ENCODE results near the gene BICRA. TPM values are rescaled to one million over a fixed set of nuclear protein-coding genes. Genes with fewer than 3 reads are reported as not detected.

BICRA gene
- polyA plus RNA-seq, 3 donors, result 0.08 to 4.6 TPM; not detected in 1

GRCh38 chr19:47637550-47637949 lies 28.6 kb downstream of the BICRA start:
- Histone ChIP-seq H2AFZ (ENCODE audit: insufficient read depth, low read depth, low read length, poor library complexity, severe bottlenecking) (no peak overlapping the region), H4K20me1 (ENCODE audit: insufficient read depth, low read length) (peaks cover 94% of the 10 kb centered on the region), H3K9ac (ENCODE audit: insufficient read depth, low read length, poor library complexity, severe bottlenecking) (peak overlapping the region; percentile 15), H3K4me2 (replicated peaks; ENCODE audit: extremely low read depth, low read length, poor library complexity, severe bottlenecking) (no peak overlapping the region), H3K27ac (ENCODE audit: low read depth in 1 of 2, low read length in 2 of 2) (peak overlapping the region in 1 of 2 donors; percentile 65), H3K4me3 (replicated peaks in 1 of 3; ENCODE audit: low read depth in 2 of 3, low read length in 3 of 3) (peak overlapping the region in 1 of 3 experiments; percentile 5), H3K4me1 (ENCODE audit: control insufficient read depth in 1 of 2, insufficient read depth in 2 of 2, low read length in 2 of 2) (peaks cover 11 to 22% of the 10 kb centered on the region in 2 donors), H3K36me3 (replicated peaks in 1 of 2; ENCODE audit: control insufficient read depth in 1 of 2, insufficient read depth in 2 of 2, low read length in 2 of 2) (peaks cover 0 to 15% of the 10 kb centered on the region in 2 donors), H3K79me2 (ENCODE audit: insufficient read depth, low read length) (peaks cover 87% of the 10 kb centered on the region), H3K9me3 (replicated peaks in 1 of 2; ENCODE audit: control insufficient read depth in 1 of 2, insufficient read depth in 1 of 2, low read length in 2 of 2) (no peaks in the 10 kb centered on the region), H3K27me3 (ENCODE audit: control insufficient read depth in 2 of 2, insufficient read depth in 2 of 2, low read length in 2 of 2) (no peaks in the 10 kb centered on the region)
- intact Hi-C loops (cut with micrococcal nuclease), result no loop called here
- peak in 1 of 3 donors; percentile 8 for DNase-seq
- peaks cover 33% of the 10 kb centered on the region for H3K4me1 Mint-ChIP-seq
- TF ChIP-seq CTCF (IDR thresholded peaks at IDR 0.05), result no peak
- H3K9me3 Mint-ChIP-seq, result peaks cover 0 to 5% (median 0%) of the 10 kb centered on the region in 7 donors
- H3K4me3 Mint-ChIP-seq, result peak overlapping the region in 1 of 2 donors; percentile 23
- no peaks in the 10 kb centered on the region for H3K27me3 Mint-ChIP-seq (ENCODE audit: low read depth in 3 of 3)
- peak overlapping the region in 5 of 7 donors; percentile 47 to 81 (median 70) for H3K27ac Mint-ChIP-seq
- peaks cover 15 to 38% of the 10 kb centered on the region in 2 donors for H3K36me3 Mint-ChIP-seq
- WGBS (ENCODE audit: insufficient coverage), result 79% methylated on average over 8 of the region's 11 CpGs

GRCh38 chr19:47641891-47642485 lies 33.1 kb downstream of the BICRA start:
- Histone ChIP-seq H3K9me3 (replicated peaks in 1 of 2; ENCODE audit: control insufficient read depth in 1 of 2, insufficient read depth in 1 of 2, low read length in 2 of 2) (no peaks in the 10 kb centered on the region), H3K4me2 (replicated peaks; ENCODE audit: extremely low read depth, low read length, poor library complexity, severe bottlenecking) (no peak overlapping the region), H3K27me3 (ENCODE audit: control insufficient read depth in 2 of 2, insufficient read depth in 2 of 2, low read length in 2 of 2) (no peaks in the 10 kb centered on the region), H3K4me1 (ENCODE audit: control insufficient read depth in 1 of 2, insufficient read depth in 2 of 2, low read length in 2 of 2) (peaks cover 13 to 19% of the 10 kb centered on the region in 2 donors), H3K9ac (ENCODE audit: insufficient read depth, low read length, poor library complexity, severe bottlenecking) (no peak overlapping the region), H3K79me2 (ENCODE audit: insufficient read depth, low read length) (peaks cover 88% of the 10 kb centered on the region), H3K27ac (ENCODE audit: low read depth in 1 of 2, low read length in 2 of 2) (no peak overlapping the region), H3K4me3 (replicated peaks in 1 of 3; ENCODE audit: low read depth in 2 of 3, low read length in 3 of 3) (no peak overlapping the region), H3K36me3 (replicated peaks in 1 of 2; ENCODE audit: control insufficient read depth in 1 of 2, insufficient read depth in 2 of 2, low read length in 2 of 2) (peaks cover 9 to 25% of the 10 kb centered on the region in 2 donors), H4K20me1 (ENCODE audit: insufficient read depth, low read length) (peaks cover 95% of the 10 kb centered on the region), H2AFZ (ENCODE audit: insufficient read depth, low read depth, low read length, poor library complexity, severe bottlenecking) (no peak overlapping the region)
- Mint-ChIP-seq H3K27ac (no peak overlapping the region), H3K36me3 (peaks cover 28 to 51% of the 10 kb centered on the region in 2 donors), H3K27me3 (ENCODE audit: low read depth in 3 of 3) (peaks cover 0 to 5% (median 0%) of the 10 kb centered on the region in 3 donors), H3K4me1 (peaks cover 34% of the 10 kb centered on the region), H3K4me3 (no peak overlapping the region), H3K9me3 (peaks cover 0 to 3% (median 0%) of the 10 kb centered on the region in 7 donors)
- WGBS (ENCODE audit: insufficient coverage), result 100% methylated on average over 1 of the region's 5 CpGs
- DNase-seq, result no peak
- TF ChIP-seq CTCF (IDR thresholded peaks at IDR 0.05), result no peak
- intact Hi-C loops (cut with micrococcal nuclease), result no loop called here

Data from CD14-positive monocyte (primary cell).